Measurements from ENCODE around the gene SBF2. TPM values are rescaled to one million over a fixed set of nuclear protein-coding genes. Genes with fewer than 3 reads are reported as not detected.

The SBF2 gene
- total and polyA plus RNA-seq, 9 of the 15 experiments (the other 6 are each of a cell fraction or from before 2014, with no cell fraction given): 0.80 to 9.5 (median 5.0) TPM

DNA sequence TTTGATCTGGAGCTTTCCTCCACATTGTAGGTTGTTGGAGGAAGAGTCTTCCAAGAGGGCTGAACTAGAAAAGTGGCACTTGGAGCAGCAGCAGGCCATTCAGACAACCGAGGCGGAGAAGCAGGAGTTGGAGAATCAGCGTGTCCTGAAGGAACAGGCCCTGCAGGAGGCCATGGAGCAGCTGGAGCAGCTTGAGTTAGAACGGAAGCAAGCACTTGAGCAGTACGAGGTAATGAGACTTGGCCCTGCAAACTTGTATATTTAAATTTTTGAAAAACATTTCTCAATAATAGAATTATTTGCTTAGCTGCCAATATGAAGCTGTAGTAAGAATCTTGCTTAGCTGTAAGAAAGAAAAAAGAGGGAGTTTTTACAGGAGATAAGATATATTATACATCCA lies 546.2 kb downstream of the SBF2 start (continued):
- no peak for TF ChIP-seq MYBL2 (IDR thresholded peaks at IDR 0.05; ENCODE audit: low read depth)
- TF ChIP-seq MYBL2 (CRISPR knock-in tag; IDR thresholded peaks at IDR 0.05; ENCODE audit: borderline replicate concordance): no peak
- no peak for TF ChIP-seq ZNF57 (CRISPR knock-in tag; IDR thresholded peaks at IDR 0.05)

DNA sequence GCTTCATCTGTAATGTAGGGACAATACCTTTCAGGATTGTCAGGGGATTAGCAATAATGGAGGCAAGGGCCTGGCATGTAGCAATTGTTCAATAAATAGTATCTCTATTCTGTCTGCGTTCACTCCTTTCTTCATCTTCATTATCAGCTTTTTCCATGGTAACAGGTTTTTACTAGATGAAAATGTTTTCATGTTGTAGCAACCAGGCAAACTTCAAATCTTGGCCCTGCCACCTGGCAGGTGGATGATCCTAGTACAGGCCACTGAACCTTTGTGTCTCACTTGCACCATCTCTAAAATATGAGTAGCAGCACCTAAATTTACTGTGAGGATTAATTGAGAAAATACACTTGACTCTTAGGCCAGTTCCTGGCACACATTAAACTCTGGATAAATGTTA lies 546.8 kb downstream of the SBF2 start:
- POLR2A ChIA-PET: interaction anchor here (0.8 to 1.3 kb wide), 2 partner anchors 18 to 19 kb away, joined by 3 read pairs; no protein-coding TSS in a partner anchor
- Histone ChIP-seq H3K4me2 (ENCODE audit: insufficient read depth, low read length) (no peak overlapping the region), H3K9me3 (replicated peaks; ENCODE audit: control insufficient read depth, insufficient read depth, low read depth, low read length) (no peaks in the 10 kb centered on the region), H3K36me3 (ENCODE audit: control insufficient read depth, insufficient read depth, low read length) (no peaks in the 10 kb centered on the region), H2AFZ (ENCODE audit: low read depth, low read length) (no peak overlapping the region), H3K27ac (ENCODE audit: extremely low read depth, low read depth, low read length) (no peak overlapping the region), H3K9ac (ENCODE audit: insufficient read depth in 1 of 2, low read depth in 2 of 2, low read length in 2 of 2) (no peak overlapping the region), H3K27me3 (ENCODE audit: control insufficient read depth in 2 of 2, insufficient read depth in 2 of 2, low read length in 2 of 2) (no peaks in the 10 kb centered on the region), H3K9me1 (ENCODE audit: control insufficient read depth, insufficient read depth, low read length) (no peaks in the 10 kb centered on the region), H3K79me2 (ENCODE audit: control insufficient read depth, insufficient read depth, low read length) (no peaks in the 10 kb centered on the region), H3K4me1 (replicated peaks in 1 of 2; ENCODE audit: control insufficient read depth in 2 of 2, insufficient read depth in 2 of 2, low read length in 2 of 2) (peaks cover 0 to 2% of the 10 kb centered on the region in 2 experiments; a peak in 3 of 5 replicates), H4K20me1 (replicated peaks; ENCODE audit: control insufficient read depth, insufficient read depth, low read length) (no peaks in the 10 kb centered on the region), H3K4me3 (no peak overlapping the region)
- in situ Hi-C loops (cut with MboI): loop anchor here (5.0 kb wide), 1 partner anchor 210 kb away; no protein-coding TSS in a partner anchor
- BruUV-seq (replicated peaks): no TSS peak
- 33% methylated on average over 1 of the region's 1 CpG for WGBS (ENCODE audit: insufficient coverage, low coverage, missing lambda C conversion rate)
- intact Hi-C loops (cut with micrococcal nuclease): no loop called here
- no peak for TF ChIP-seq NFIX (CRISPR knock-in tag; IDR thresholded peaks at IDR 0.05; ENCODE audit: low read depth)
- no peak for TF ChIP-seq RCOR1 (IDR thresholded peaks at IDR 0.05; ENCODE audit: borderline replicate concordance in 1 of 2, low read depth in 2 of 2, low read length in 2 of 2)
- TF ChIP-seq ZEB2 (IDR thresholded peaks at IDR 0.05): no peak
- no peak for TF ChIP-seq ZNF143 (CRISPR knock-in tag; IDR thresholded peaks at IDR 0.05)
- TF ChIP-seq, protein P1, sequence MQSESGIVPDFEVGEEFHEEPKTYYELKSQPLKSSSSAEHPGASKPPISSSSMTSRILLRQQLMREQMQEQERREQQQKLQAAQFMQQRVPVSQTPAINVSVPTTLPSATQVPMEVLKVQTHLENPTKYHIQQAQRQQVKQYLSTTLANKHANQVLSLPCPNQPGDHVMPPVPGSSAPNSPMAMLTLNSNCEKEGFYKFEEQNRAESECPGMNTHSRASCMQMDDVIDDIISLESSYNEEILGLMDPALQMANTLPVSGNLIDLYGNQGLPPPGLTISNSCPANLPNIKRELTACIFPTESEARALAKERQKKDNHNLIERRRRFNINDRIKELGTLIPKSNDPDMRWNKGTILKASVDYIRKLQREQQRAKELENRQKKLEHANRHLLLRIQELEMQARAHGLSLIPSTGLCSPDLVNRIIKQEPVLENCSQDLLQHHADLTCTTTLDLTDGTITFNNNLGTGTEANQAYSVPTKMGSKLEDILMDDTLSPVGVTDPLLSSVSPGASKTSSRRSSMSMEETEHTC (IDR thresholded peaks at IDR 0.05): no peak
- no peak for TF ChIP-seq ZNF75A (CRISPR knock-in tag; IDR thresholded peaks at IDR 0.05)
- CTCF ChIA-PET (ENCODE audit: low intra/inter-chr PET ratio): no interaction called here
- no peak for DNase-seq (ENCODE audit: extremely low read depth in 1 of 4, low spot score in 3 of 4)
- ATAC-seq: no peak
- no peak for FAIRE-seq
